ENCODE measurements around the gene ADGRG6. TPM values are rescaled to one million over a fixed set of nuclear protein-coding genes. Genes with fewer than 3 reads are reported as not detected.
A peak's percentile ranks its signal among the peaks of the same experiment; 100 is the strongest.

Gene ADGRG6
- total and polyA plus RNA-seq, 4 donors, result 18.7 to 110 (median 45.7) TPM

- H3K9me3 ChIP-seq (ENCODE audit: control insufficient read depth in 4 of 4, low read length in 3 of 4), result no peaks in the 10 kb centered on the region
- no peak overlapping the region for H3K27ac ChIP-seq (ENCODE audit: low read depth in 1 of 2, low read length in 2 of 2)
- TF ChIP-seq HNF4G (IDR thresholded peaks at IDR 0.05) (no peak), FOXA2 (IDR thresholded peaks at IDR 0.05) (no peak), JUND (IDR thresholded peaks at IDR 0.05) (no peak), SP1 (IDR thresholded peaks at IDR 0.05) (no peak), MAX (IDR thresholded peaks at IDR 0.05) (no peak), ATF3 (IDR thresholded peaks at IDR 0.05) (no peak), CTCF (IDR thresholded peaks at IDR 0.05; ENCODE audit: low read depth, low read length, missing input control) (no peak), RXRA (IDR thresholded peaks at IDR 0.05) (no peak)
- DNase-seq (ENCODE audit: low spot score), result no peak
- no peak overlapping the region for H3K4me3 ChIP-seq (ENCODE audit: low read depth in 1 of 3, low read length in 3 of 3)
- 90% methylated on average over 3 of the region's 3 CpGs for WGBS
- H3K27me3 ChIP-seq (ENCODE audit: control insufficient read depth in 4 of 4, insufficient read depth in 4 of 4, low read length in 3 of 4), result no peaks in the 10 kb centered on the region
- peaks cover 0 to 29% (median 17%) of the 10 kb centered on the region in 4 donors for H3K36me3 ChIP-seq (ENCODE audit: control insufficient read depth in 4 of 4, insufficient read depth in 3 of 4, low read depth in 1 of 4, low read length in 3 of 4)
- H3K4me1 ChIP-seq (ENCODE audit: control insufficient read depth in 4 of 4, insufficient read depth in 4 of 4, low read length in 3 of 4), result peaks cover 3 to 25% (median 17%) of the 10 kb centered on the region in 4 donors
- no peak overlapping the region for H3K9ac ChIP-seq (ENCODE audit: low read depth in 1 of 2, low read length in 2 of 2)
Observed at GRCh38 chr6:142404751-142405150, 102.9 kb downstream of the ADGRG6 start.

- no peak overlapping the region for H3K27ac ChIP-seq (ENCODE audit: low read depth in 1 of 2, low read length in 2 of 2)
Observed at GRCh38 chr6:142406131-142406530, 104.3 kb downstream of the ADGRG6 start.

More at GRCh38 chr6:142406131-142406530, 104.3 kb downstream of the ADGRG6 start:
- no peak overlapping the region for H3K4me3 ChIP-seq (ENCODE audit: low read depth in 1 of 3, low read length in 3 of 3)
- H3K9me3 ChIP-seq (ENCODE audit: control insufficient read depth in 4 of 4, low read length in 3 of 4), result no peaks in the 10 kb centered on the region
- peaks cover 0 to 29% (median 10%) of the 10 kb centered on the region in 4 donors for H3K36me3 ChIP-seq (ENCODE audit: control insufficient read depth in 4 of 4, insufficient read depth in 3 of 4, low read depth in 1 of 4, low read length in 3 of 4)
- DNase-seq (ENCODE audit: low spot score), result no peak
- peaks cover 3 to 25% (median 17%) of the 10 kb centered on the region in 4 donors for H3K4me1 ChIP-seq (ENCODE audit: control insufficient read depth in 4 of 4, insufficient read depth in 4 of 4, low read length in 3 of 4)
- no peaks in the 10 kb centered on the region for H3K27me3 ChIP-seq (ENCODE audit: control insufficient read depth in 4 of 4, insufficient read depth in 4 of 4, low read length in 3 of 4)
- WGBS, result 16% methylated on average over 3 of the region's 3 CpGs
- TF ChIP-seq HNF4A (conservative IDR thresholded peaks at IDR 0.05) (peak; percentile 85 to 86), YY1 (IDR thresholded peaks at IDR 0.05) (peak; percentile 56), TAF1 (conservative IDR thresholded peaks at IDR 0.05) (no peak), FOXA2 (IDR thresholded peaks at IDR 0.05) (peak; percentile 72), RAD21 (IDR thresholded peaks at IDR 0.05) (peak; percentile 28 to 30), GABPA (IDR thresholded peaks at IDR 0.05 in 1 of 2, conservative IDR thresholded peaks at IDR 0.05 in 1 of 2) (no peak), EGR1 (IDR thresholded peaks at IDR 0.05; ENCODE audit: low read depth in 2 of 2) (peak in 1 of 2 donors; percentile 51), FOXA1 (IDR thresholded peaks at IDR 0.05) (no peak), NR2F2 (IDR thresholded peaks at IDR 0.05) (peak; percentile 95), SP1 (IDR thresholded peaks at IDR 0.05) (peak; percentile 55), MAX (IDR thresholded peaks at IDR 0.05) (no peak), RXRA (IDR thresholded peaks at IDR 0.05) (peak; percentile 74 to 76), ATF3 (IDR thresholded peaks at IDR 0.05) (peak; percentile 16), ZBTB33 (IDR thresholded peaks at IDR 0.05) (peak; percentile 46), JUND (IDR thresholded peaks at IDR 0.05) (peak; percentile 44 to 76), CTCF (IDR thresholded peaks at IDR 0.05; ENCODE audit: low read depth, low read length, missing input control) (no peak), REST (IDR thresholded peaks at IDR 0.05) (peak; percentile 29), HNF4G (IDR thresholded peaks at IDR 0.05) (peak; percentile 73)
- H3K9ac ChIP-seq (ENCODE audit: low read depth in 1 of 2, low read length in 2 of 2), result no peak overlapping the region

Data from liver (tissue), 9 donors.